Measurements from ENCODE around the gene RNF113B.

Gene RNF113B

DNA sequence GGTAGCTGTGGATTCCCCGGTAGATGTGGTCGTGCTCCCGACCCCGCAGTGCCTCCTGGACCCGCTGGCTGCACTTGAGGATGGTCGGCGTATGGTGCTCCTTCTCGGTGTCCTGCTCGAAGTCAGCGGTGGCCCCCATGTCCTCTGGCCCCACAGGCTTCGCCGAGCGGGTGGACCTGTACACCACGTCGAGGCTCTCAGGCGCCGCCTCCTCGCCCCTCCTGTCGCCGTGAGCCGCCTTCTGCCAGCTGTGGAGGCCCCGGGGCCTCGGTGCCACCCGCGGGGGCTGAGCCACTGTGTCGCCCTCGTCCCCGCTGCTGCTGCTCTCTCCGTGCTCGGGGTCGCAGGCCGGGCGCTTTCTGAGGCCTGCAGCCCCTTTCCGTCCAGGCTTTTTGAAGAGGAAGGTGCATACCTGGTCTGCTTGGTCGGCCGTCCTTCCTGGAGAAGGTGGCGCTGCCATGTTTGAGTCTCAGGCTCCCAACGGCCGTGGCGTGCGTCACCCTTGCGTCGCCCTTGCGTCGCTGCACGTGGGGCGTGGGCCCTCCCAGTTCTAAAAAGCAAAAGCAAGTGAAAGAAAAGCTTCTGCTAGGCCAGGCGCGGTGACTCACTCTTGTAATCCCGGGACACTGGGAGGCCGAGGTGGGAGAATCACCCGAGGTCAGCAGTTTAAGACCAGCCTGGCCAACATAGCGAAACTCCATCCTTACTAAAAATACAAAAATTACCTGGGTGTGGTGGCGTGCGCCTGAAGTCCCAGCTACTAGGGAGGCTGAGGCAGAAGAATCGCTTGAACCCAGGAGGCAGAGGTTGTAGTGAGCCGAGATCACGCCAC lies at the start of gene RNF113B:
Gene RNF113B (minus strand): TSS at position 493 of the 832 bp plus-strand sequence. CDS start 33 bp downstream, at position 460.
- no peaks in the 10 kb centered on the region for H3K9me3 ChIP-seq (ENCODE audit: low read length)

DNA sequence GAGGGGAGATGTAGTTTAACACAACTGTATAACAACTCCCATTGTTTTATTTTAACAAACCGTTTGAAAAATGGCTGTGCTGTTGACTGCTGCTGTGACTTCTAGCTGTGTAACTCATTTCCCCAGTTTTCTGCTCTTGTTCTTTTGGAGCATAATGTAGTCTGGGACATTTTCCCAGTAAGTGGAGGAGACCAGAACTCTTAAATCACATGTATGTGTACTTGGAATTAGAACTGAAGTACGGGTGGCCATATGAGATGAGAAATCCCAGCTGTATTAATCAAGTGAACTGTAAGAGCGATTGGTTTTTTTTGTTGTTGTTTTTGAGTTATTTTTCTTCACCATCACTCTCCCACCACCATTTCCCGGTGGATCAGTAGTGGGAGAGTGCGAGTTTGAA lies 49.4 kb upstream of the RNF113B start:
- Histone ChIP-seq H3K9me3 (ENCODE audit: low read length) (no peaks in the 10 kb centered on the region), H3K36me3 (ENCODE audit: insufficient read depth, low read length) (no peaks in the 10 kb centered on the region), H3K27ac (ENCODE audit: low read depth, low read length, poor library complexity, severe bottlenecking) (no peak overlapping the region), H4K20me1 (ENCODE audit: insufficient read depth, low read length) (no peaks in the 10 kb centered on the region), H3F3A (ENCODE audit: insufficient read depth, low read length) (no peaks in the 10 kb centered on the region), H3K4me2 (ENCODE audit: low read length) (no peak overlapping the region), H3K9me2 (ENCODE audit: low read depth, low read length) (no peaks in the 10 kb centered on the region), H3K4me1 (ENCODE audit: insufficient read depth, low read length, severe bottlenecking) (no peaks in the 10 kb centered on the region), H3K27me3 (ENCODE audit: insufficient read depth, low read length) (peaks cover 7% of the 10 kb centered on the region; the same call in 1 of the 2 replicates), H3K4me3 (ENCODE audit: low read depth, low read length, poor library complexity, severe bottlenecking) (no peak overlapping the region), H2AFZ (ENCODE audit: low read length) (no peak overlapping the region), H3K9ac (ENCODE audit: low read length) (no peak overlapping the region), H3K79me2 (ENCODE audit: insufficient read depth, low read length) (no peaks in the 10 kb centered on the region)
- TF ChIP-seq CTCF (IDR thresholded peaks at IDR 0.05; ENCODE audit: low read length) (no peak), EZH2 (IDR thresholded peaks at IDR 0.05; ENCODE audit: borderline replicate concordance, low read length) (no peak)

More for the DNA sequence above, at the start of gene RNF113B:
- Histone ChIP-seq H3K79me2 (ENCODE audit: insufficient read depth, low read length) (no peaks in the 10 kb centered on the region), H2AFZ (ENCODE audit: low read length) (no peak within 1 kb of the TSS), H3K4me3 (ENCODE audit: low read depth, low read length, poor library complexity, severe bottlenecking) (no peak within 1 kb of the TSS), H3K9me2 (ENCODE audit: low read depth, low read length) (no peaks in the 10 kb centered on the region), H3K36me3 (ENCODE audit: insufficient read depth, low read length) (no peaks in the 10 kb centered on the region), H3K27ac (ENCODE audit: low read depth, low read length, poor library complexity, severe bottlenecking) (no peak within 1 kb of the TSS), H3K9ac (ENCODE audit: low read length) (no peak within 1 kb of the TSS), H3K4me1 (ENCODE audit: insufficient read depth, low read length, severe bottlenecking) (no peaks in the 10 kb centered on the region), H3F3A (ENCODE audit: insufficient read depth, low read length) (no peaks in the 10 kb centered on the region), H3K27me3 (ENCODE audit: insufficient read depth, low read length) (no peaks in the 10 kb centered on the region), H4K20me1 (ENCODE audit: insufficient read depth, low read length) (no peaks in the 10 kb centered on the region), H3K4me2 (ENCODE audit: low read length) (no peak within 1 kb of the TSS)
- no peak for TF ChIP-seq EZH2 (IDR thresholded peaks at IDR 0.05; ENCODE audit: borderline replicate concordance, low read length)
- TF ChIP-seq CTCF (IDR thresholded peaks at IDR 0.05; ENCODE audit: low read length): no peak

DNA sequence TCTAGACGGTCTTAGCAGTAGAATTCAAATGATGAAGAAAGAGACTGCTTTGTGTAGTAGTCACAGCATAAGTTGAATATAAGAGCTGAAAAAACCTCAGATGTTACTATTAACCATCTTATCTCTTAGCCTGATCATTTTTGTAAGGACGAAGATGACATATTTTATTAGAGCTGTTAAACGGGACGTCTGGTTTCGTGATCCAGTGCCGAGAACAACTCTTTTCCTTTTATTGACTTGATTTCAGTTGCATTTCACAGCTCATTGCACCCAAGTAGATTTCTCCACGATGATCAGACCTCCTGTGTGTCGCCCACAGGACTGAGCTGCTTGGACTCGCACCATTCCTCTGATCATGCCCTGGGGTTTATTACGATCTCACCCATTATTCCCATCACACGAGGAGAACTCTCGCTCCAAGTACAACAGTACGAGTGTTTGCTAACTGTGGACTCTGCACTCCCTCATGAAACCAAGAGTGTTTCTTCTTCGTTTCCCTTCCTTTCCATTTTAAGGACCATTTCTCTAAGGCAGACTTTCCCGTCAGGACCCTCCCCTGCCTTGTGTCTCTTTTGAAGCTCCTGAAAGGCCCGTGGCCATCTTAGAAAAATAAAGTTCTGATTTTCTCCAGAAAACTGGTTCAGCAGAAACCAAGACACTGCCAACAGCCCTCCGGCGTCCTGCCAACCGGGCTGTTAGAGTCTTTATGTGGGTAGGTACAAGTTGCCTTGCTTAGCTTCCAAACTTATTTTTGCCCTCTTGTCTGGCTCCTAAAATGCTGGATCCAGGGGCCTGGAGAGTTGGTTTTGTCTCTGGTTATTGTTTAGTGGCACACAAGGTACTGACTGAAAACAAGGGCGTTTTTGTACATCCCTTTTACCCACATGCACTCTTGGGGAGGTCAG lies 48.2 kb upstream of the RNF113B start:
- H3K4me2 ChIP-seq (ENCODE audit: low read length): no peak overlapping the region
- H2AFZ ChIP-seq (ENCODE audit: low read length): no peak overlapping the region
- TF ChIP-seq CTCF (IDR thresholded peaks at IDR 0.05; ENCODE audit: low read length) (no peak), EZH2 (IDR thresholded peaks at IDR 0.05; ENCODE audit: borderline replicate concordance, low read length) (no peak)
- no peaks in the 10 kb centered on the region for H3K79me2 ChIP-seq (ENCODE audit: insufficient read depth, low read length)
- H3K4me3 ChIP-seq (ENCODE audit: low read depth, low read length, poor library complexity, severe bottlenecking): no peak overlapping the region
- H4K20me1 ChIP-seq (ENCODE audit: insufficient read depth, low read length): no peaks in the 10 kb centered on the region
- no peak overlapping the region for H3K9ac ChIP-seq (ENCODE audit: low read length)
- H3K4me1 ChIP-seq (ENCODE audit: insufficient read depth, low read length, severe bottlenecking): no peaks in the 10 kb centered on the region
- H3K9me2 ChIP-seq (ENCODE audit: low read depth, low read length): no peaks in the 10 kb centered on the region
- no peaks in the 10 kb centered on the region for H3K9me3 ChIP-seq (ENCODE audit: low read length)
- no peak overlapping the region for H3K27ac ChIP-seq (ENCODE audit: low read depth, low read length, poor library complexity, severe bottlenecking)
- no peaks in the 10 kb centered on the region for H3K36me3 ChIP-seq (ENCODE audit: insufficient read depth, low read length)
- no peaks in the 10 kb centered on the region for H3F3A ChIP-seq (ENCODE audit: insufficient read depth, low read length)
- H3K27me3 ChIP-seq (ENCODE audit: insufficient read depth, low read length): peaks cover 7% of the 10 kb centered on the region; the same call in 1 of the 2 replicates
